ENCODE results near the gene ZNF792. TPM values are rescaled to one million over a fixed set of nuclear protein-coding genes. Genes with fewer than 3 reads are reported as not detected.

Gene ZNF792
- total RNA-seq, 1 experiment from 2014 or later, result 4.5 TPM

DNA sequence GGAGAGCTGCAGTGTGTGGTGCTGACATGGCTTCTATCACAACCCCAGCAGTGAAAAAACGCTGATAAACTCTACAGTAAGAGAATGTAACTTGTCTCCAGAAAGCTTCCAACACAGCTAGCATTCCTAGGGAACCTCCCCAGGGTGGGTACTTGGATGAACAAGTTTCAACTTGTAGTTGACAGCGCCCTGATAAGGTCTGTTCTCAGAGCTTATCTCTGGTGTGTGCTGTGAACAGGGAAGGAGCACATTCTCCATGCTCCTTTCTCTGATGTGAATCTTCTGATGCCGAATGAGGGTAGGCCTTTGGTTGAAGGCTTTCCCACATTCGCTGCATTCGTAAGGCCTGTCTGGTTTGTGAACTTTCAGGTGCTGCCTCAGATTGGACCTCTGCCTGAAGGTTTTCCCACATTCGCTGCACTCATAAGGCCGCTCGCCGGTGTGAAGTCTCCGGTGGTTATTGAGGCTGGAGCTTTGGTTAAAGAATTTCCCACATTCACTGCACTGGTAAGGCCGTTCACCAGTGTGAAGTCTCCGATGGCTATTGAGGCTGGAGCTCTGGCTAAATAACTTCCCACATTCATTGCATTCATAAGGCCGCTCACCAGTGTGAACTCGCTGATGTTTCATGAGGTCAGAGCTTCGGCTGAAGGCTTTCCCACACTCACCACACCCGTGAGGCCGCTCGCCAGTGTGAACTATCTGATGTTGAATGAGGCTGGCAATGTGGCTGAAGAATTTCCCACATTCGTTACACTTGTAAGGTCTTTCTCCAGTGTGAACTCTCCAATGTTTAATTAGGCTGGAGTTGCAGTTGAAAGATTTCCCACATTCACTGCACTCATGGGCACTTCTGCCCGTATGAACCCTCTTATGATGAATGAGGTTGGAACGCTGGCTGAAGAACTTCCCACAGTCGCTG is 5.9 kb downstream of the ZNF792 start:
- TF ChIP-seq, protein P1, sequence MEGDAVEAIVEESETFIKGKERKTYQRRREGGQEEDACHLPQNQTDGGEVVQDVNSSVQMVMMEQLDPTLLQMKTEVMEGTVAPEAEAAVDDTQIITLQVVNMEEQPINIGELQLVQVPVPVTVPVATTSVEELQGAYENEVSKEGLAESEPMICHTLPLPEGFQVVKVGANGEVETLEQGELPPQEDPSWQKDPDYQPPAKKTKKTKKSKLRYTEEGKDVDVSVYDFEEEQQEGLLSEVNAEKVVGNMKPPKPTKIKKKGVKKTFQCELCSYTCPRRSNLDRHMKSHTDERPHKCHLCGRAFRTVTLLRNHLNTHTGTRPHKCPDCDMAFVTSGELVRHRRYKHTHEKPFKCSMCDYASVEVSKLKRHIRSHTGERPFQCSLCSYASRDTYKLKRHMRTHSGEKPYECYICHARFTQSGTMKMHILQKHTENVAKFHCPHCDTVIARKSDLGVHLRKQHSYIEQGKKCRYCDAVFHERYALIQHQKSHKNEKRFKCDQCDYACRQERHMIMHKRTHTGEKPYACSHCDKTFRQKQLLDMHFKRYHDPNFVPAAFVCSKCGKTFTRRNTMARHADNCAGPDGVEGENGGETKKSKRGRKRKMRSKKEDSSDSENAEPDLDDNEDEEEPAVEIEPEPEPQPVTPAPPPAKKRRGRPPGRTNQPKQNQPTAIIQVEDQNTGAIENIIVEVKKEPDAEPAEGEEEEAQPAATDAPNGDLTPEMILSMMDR (IDR thresholded peaks at IDR 0.05; ENCODE audit: insufficient read depth in 1 of 2, low read depth in 1 of 2, low read length in 1 of 2, severe bottlenecking in 1 of 2, unreplicated experiment in 1 of 2), result no peak
- peaks cover 14% of the 10 kb centered on the region for H3K4me1 Mint-ChIP-seq (ENCODE audit: low read depth, unreplicated experiment)
- H3K9me3 Mint-ChIP-seq (ENCODE audit: unreplicated experiment), result peaks cover 57% of the 10 kb centered on the region
- ChIA-PET POLR2A (no interaction called here), CTCF (no interaction called here)
- H3K36me3 ChIP-seq (ENCODE audit: control insufficient read depth, insufficient read depth, low read length), result peaks cover 20% of the 10 kb centered on the region
- H3K27ac Mint-ChIP-seq (ENCODE audit: unreplicated experiment), result no peak overlapping the region
- no peak for DNase-seq
- H3K4me3 ChIP-seq (ENCODE audit: low read depth, low read length), result no peak overlapping the region
- TSS peak; percentile 7 for BruUV-seq (replicated peaks)
- H3K4me3 Mint-ChIP-seq (ENCODE audit: unreplicated experiment), result no peak overlapping the region
- peaks cover 11% of the 10 kb centered on the region for H3K4me1 ChIP-seq
- intact Hi-C loops (cut with micrococcal nuclease; ENCODE audit: unreplicated experiment), result no loop called here
- peaks cover 24% of the 10 kb centered on the region for H3K36me3 Mint-ChIP-seq (ENCODE audit: insufficient read depth, unreplicated experiment)
- H3K27me3 Mint-ChIP-seq (ENCODE audit: insufficient read depth, unreplicated experiment), result no peaks in the 10 kb centered on the region
- peaks cover 46% of the 10 kb centered on the region for H3K9me3 ChIP-seq
- no peaks in the 10 kb centered on the region for H3K27me3 ChIP-seq (replicated peaks; ENCODE audit: control insufficient read depth, insufficient read depth, low read length)

DNA sequence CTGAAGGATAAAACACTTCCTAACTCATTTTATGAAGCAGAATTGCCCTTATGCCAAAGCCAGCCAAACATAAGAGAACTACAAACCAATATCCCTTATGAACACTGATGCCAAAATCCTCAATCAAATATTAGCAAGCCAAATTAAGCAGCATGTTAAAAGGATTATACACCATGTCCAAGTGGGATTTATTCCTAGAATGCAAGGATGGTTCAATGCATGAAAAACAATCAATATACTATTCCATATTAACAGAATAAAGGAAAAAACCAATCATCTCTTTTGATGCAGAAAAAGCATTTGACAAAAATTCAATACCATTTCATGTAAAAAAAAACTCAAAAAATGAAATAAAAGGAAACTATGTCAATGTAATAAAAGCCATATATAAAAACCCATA is 10.9 kb downstream of the ZNF792 start:
- no peaks in the 10 kb centered on the region for H3K27me3 ChIP-seq (replicated peaks; ENCODE audit: control insufficient read depth, insufficient read depth, low read length)
- intact Hi-C loops (cut with micrococcal nuclease; ENCODE audit: unreplicated experiment), result no loop called here
- no peaks in the 10 kb centered on the region for H3K4me1 ChIP-seq
- H3K4me3 Mint-ChIP-seq (ENCODE audit: unreplicated experiment), result no peak overlapping the region
- no peaks in the 10 kb centered on the region for H3K27me3 Mint-ChIP-seq (ENCODE audit: insufficient read depth, unreplicated experiment)
- TF ChIP-seq, protein P1 (IDR thresholded peaks at IDR 0.05; ENCODE audit: insufficient read depth in 1 of 2, low read depth in 1 of 2, low read length in 1 of 2, severe bottlenecking in 1 of 2, unreplicated experiment in 1 of 2), result no peak
- H3K36me3 Mint-ChIP-seq (ENCODE audit: insufficient read depth, unreplicated experiment), result peaks cover 6% of the 10 kb centered on the region
- H3K36me3 ChIP-seq (ENCODE audit: control insufficient read depth, insufficient read depth, low read length), result peaks cover 5% of the 10 kb centered on the region
- no peak for DNase-seq
- peaks cover 49% of the 10 kb centered on the region for H3K9me3 ChIP-seq
- peaks cover 80% of the 10 kb centered on the region for H3K9me3 Mint-ChIP-seq (ENCODE audit: unreplicated experiment)
- no peaks in the 10 kb centered on the region for H3K4me1 Mint-ChIP-seq (ENCODE audit: low read depth, unreplicated experiment)
- H3K27ac Mint-ChIP-seq (ENCODE audit: unreplicated experiment), result no peak overlapping the region
- H3K4me3 ChIP-seq (ENCODE audit: low read depth, low read length), result no peak overlapping the region
- BruUV-seq (replicated peaks), result no TSS peak
- CTCF ChIA-PET, result no interaction called here
- POLR2A ChIA-PET, result no interaction called here

DNA sequence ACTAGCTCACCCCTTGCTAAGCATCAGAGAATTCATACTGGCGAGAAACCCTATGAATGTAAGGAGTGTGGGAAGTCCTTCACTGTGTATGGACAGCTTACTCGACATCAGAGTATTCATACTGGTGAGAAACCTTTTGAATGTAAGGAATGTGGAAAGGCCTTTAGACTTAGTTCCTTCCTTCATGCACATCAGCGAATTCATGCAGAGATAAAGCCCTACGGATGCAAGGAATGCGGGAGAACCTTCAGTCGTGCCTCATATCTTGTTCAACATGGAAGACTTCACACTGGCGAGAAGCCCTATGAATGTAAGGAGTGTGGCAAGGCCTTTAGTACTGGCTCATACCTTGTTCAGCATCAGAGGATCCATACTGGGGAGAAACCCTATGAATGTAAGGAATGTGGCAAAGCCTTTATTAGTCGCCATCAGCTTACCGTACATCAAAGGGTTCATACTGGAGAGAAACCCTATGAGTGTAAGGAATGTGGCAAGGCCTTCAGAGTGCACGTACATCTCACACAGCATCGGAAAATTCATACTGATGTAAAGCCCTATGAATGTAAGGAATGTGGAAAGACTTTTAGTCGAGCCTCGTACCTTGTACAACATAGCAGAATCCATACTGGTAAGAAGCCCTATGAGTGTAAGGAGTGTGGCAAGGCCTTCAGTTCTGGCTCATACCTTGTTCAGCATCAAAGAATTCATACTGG is 20.0 kb downstream of the ZNF792 start:
- Histone ChIP-seq H3K4me3 (ENCODE audit: low read depth, low read length) (no peak overlapping the region), H3K27me3 (replicated peaks; ENCODE audit: control insufficient read depth, insufficient read depth, low read length) (no peaks in the 10 kb centered on the region), H3K36me3 (ENCODE audit: control insufficient read depth, insufficient read depth, low read length) (peaks cover 5% of the 10 kb centered on the region; the same call in 1 of the 2 replicates), H3K9me3 (peaks cover 9% of the 10 kb centered on the region; the same call in 1 of the 2 replicates), H3K4me1 (no peaks in the 10 kb centered on the region)
- intact Hi-C loops (cut with micrococcal nuclease; ENCODE audit: unreplicated experiment), result no loop called here
- DNase-seq, result no peak
- H3K27me3 Mint-ChIP-seq (ENCODE audit: insufficient read depth, unreplicated experiment), result no peaks in the 10 kb centered on the region
- H3K4me1 Mint-ChIP-seq (ENCODE audit: low read depth, unreplicated experiment), result no peaks in the 10 kb centered on the region
- TF ChIP-seq, protein P1 (IDR thresholded peaks at IDR 0.05; ENCODE audit: insufficient read depth in 1 of 2, low read depth in 1 of 2, low read length in 1 of 2, severe bottlenecking in 1 of 2, unreplicated experiment in 1 of 2), result no peak
- ChIA-PET CTCF (no interaction called here), POLR2A (no interaction called here)
- no TSS peak for BruUV-seq (replicated peaks)
- H3K27ac Mint-ChIP-seq (ENCODE audit: unreplicated experiment), result no peak overlapping the region
- peaks cover 44% of the 10 kb centered on the region for H3K9me3 Mint-ChIP-seq (ENCODE audit: unreplicated experiment)
- H3K36me3 Mint-ChIP-seq (ENCODE audit: insufficient read depth, unreplicated experiment), result peaks cover 20% of the 10 kb centered on the region
- no peak overlapping the region for H3K4me3 Mint-ChIP-seq (ENCODE audit: unreplicated experiment)

Data from Caco-2 (cell line).